Measurements from ENCODE around the gene LARP4. TPM values are rescaled to one million over a fixed set of nuclear protein-coding genes. Genes with fewer than 3 reads are reported as not detected.

The LARP4 gene
- total RNA-seq, 2 experiments from 2014 or later = 62.2 to 64.0 TPM

Other genes starting within 250 kb of the LARP4 start
- 10 to 100 TPM; 59.5 to 63.0 TPM for gene CERS5, start 233.5 kb upstream of the LARP4 start, total RNA-seq
- 100 to 1,000 TPM; 115 to 117 TPM for gene LIMA1, start 117.4 kb upstream of the LARP4 start, total RNA-seq
- not detected for gene FAM186A, start 4.3 kb upstream of the LARP4 start, total RNA-seq
- gene DIP2B, start 104.1 kb downstream of the LARP4 start, total RNA-seq = 10 to 100 TPM; 23.3 to 23.7 TPM

Data from activated CD4-positive, alpha-beta memory T cell treated with anti-CD3 and anti-CD28 coated beads for 36 hours (primary cell).